Naive thymus-derived CD4-positive, alpha-beta T cell (primary cell): ENCODE measurements around the gene FAM174A. TPM values are rescaled to one million over a fixed set of nuclear protein-coding genes. Genes with fewer than 3 reads are reported as not detected.
A peak's percentile ranks its signal among the peaks of the same experiment; 100 is the strongest.

Experiments
- ATAC-seq: fragments of 150-1000 bp; cut with Tn5 transposase; 2 replicates; pipeline ENCODE4 v1.10.0; 2021; ENCODE audit warnings: mild to moderate bottlenecking, moderate library complexity
- CTCF ChIA-PET: fragments of 350-600 bp; sonication (Branson Sonifier 250); formaldehyde crosslinking; loops from one replicate; lab custom pipeline; 2021; ENCODE audit warnings: antibody characterized with exemption; lab: Charles Lee
- POLR2A ChIA-PET: fragments of 350-600 bp; sonication (Branson Sonifier 250); formaldehyde crosslinking; loops from one replicate; lab custom pipeline; 2021; ENCODE audit warnings: antibody characterized with exemption, inconsistent platforms; lab: Charles Lee
- DNase-seq, 9 donors: peaks; one replicate each; pipeline versions ENCODE4 v3.0.0 to v3.0.0-alpha.2; 2020 to 2022; ENCODE audit warnings: mixed read lengths in 1 of 9
- H3K27ac ChIP-seq: one replicate; pipeline ENCODE4 v1.7.0; 2013; ENCODE audit warnings: mild to moderate bottlenecking, low read depth, low read length, moderate library complexity
- H3K27me3 ChIP-seq, 2 donors: one replicate each; pipeline ENCODE4 v1.7.0; 2013; ENCODE audit warnings: low read length in 2 of 2, mild to moderate bottlenecking in 2 of 2, moderate library complexity in 2 of 2; ENCODE audit not compliant: control insufficient read depth in 2 of 2, insufficient read depth in 2 of 2
- H3K36me3 ChIP-seq, 3 experiments: 1 replicate in 2 of 3; 2 replicates in 1 of 3; pipeline ENCODE4 v1.7.0; 2013; ENCODE audit warnings: low read length in 3 of 3, mild to moderate bottlenecking in 3 of 3, moderate library complexity in 1 of 3; ENCODE audit not compliant: insufficient read depth in 3 of 3, control insufficient read depth in 2 of 3
- H3K4me1 ChIP-seq, 2 donors: one replicate each; pipeline ENCODE4 v1.7.0; 2013; ENCODE audit warnings: low read length in 2 of 2, mild to moderate bottlenecking in 2 of 2, moderate library complexity in 1 of 2; ENCODE audit not compliant: control insufficient read depth in 2 of 2, insufficient read depth in 2 of 2
- H3K4me3 ChIP-seq: 2 replicates; pipeline ENCODE4 v1.7.0; 2013; ENCODE audit warnings: mild to moderate bottlenecking, low read length
- H3K9me3 ChIP-seq, 3 experiments: 1 replicate in 2 of 3; 2 replicates in 1 of 3; pipeline ENCODE4 v1.7.0; 2013; ENCODE audit warnings: low read length in 3 of 3; ENCODE audit not compliant: control insufficient read depth in 2 of 3
- H3K27ac Mint-ChIP-seq, 9 donors: one replicate each; pipeline ENCODE4 v1.8.0; 2020 to 2022; ENCODE audit warnings: mixed read lengths in 9 of 9, mild to moderate bottlenecking in 8 of 9, moderate library complexity in 5 of 9, inconsistent platforms in 2 of 9
- H3K27me3 Mint-ChIP-seq, 5 donors: one replicate each; pipeline ENCODE4 v1.8.0; 2021 to 2022; ENCODE audit warnings: mixed read lengths in 5 of 5, mild to moderate bottlenecking in 1 of 5
- H3K36me3 Mint-ChIP-seq, 5 donors: one replicate each; pipeline ENCODE4 v1.8.0; 2020 to 2022; ENCODE audit warnings: mixed read lengths in 5 of 5, mild to moderate bottlenecking in 3 of 5, inconsistent platforms in 1 of 5
- H3K4me1 Mint-ChIP-seq, 7 donors: one replicate each; pipeline ENCODE4 v1.8.0; 2020 to 2022; ENCODE audit warnings: mixed read lengths in 7 of 7, mild to moderate bottlenecking in 3 of 7, inconsistent platforms in 1 of 7
- H3K4me3 Mint-ChIP-seq, 10 donors: one replicate each; pipeline ENCODE4 v1.8.0; 2020 to 2022; ENCODE audit warnings: mild to moderate bottlenecking in 10 of 10, mixed read lengths in 10 of 10, moderate library complexity in 6 of 10, inconsistent platforms in 2 of 10
- H3K9me3 Mint-ChIP-seq, 11 donors: one replicate each; pipeline ENCODE4 v1.8.0; 2020 to 2022; ENCODE audit warnings: mixed read lengths in 11 of 11, mild to moderate bottlenecking in 4 of 11, inconsistent platforms in 1 of 11, moderate library complexity in 1 of 11
- intact Hi-C, 2 donors: fragments of 100-400 bp; cut with micrococcal nuclease; formaldehyde crosslinking; loops; one replicate each; pipeline ENCODE4 v1.15.1; 2023
- polyA plus RNA-seq, 2 donors: library from polyadenylated mRNA; unstranded; fragments of 300-500 nt; fragmentation: Illumina TruSeq; gene quantifications; one replicate each; pipeline ENCODE4 v1.2.3, GENCODE V29; 2021
- total RNA-seq, 6 experiments: library from RNA in 5 of 6; stranded (reverse) in 5 of 6; gene quantifications; 1 replicate in 5 of 6; 2 replicates in 1 of 6; pipeline ENCODE4 v1.2.3 and lab custom pipeline; 2021 to 2026

Gene FAM174A
- total RNA-seq (10 to 100 TPM in 1 of 5 experiments, 1 to 10 TPM in 4; 4.6 to 10.7 (median 6.0) TPM), polyA plus RNA-seq (1 to 10 TPM; 3.2 to 5.6 TPM), total RNA-seq (lab: John Stamatoyannopoulos, UW) (3.9 reads per million, percentile 20 among the genes with 10 or more reads in this experiment)

GRCh38 chr5:100535060-100536005 is at the start of gene FAM174A:
Gene FAM174A, plus strand, starts transcription at chr5:100535374. Its CDS starts 157 bp downstream, at chr5:100535531.
- H3K4me1 ChIP-seq = peaks cover 10 to 11% of the 10 kb centered on the region in 2 donors
- peak; percentile 91 for ATAC-seq
- Mint-ChIP-seq H3K27ac (peak within 1 kb of the TSS; percentile 81 to 100 (median 97)), H3K36me3 (peaks cover 12 to 20% (median 19%) of the 10 kb centered on the region in 5 donors), H3K4me1 (peaks cover 15 to 51% (median 33%) of the 10 kb centered on the region in 7 donors), H3K27me3 (peaks cover 0 to 15% (median 0%) of the 10 kb centered on the region in 5 donors), H3K4me3 (peak within 1 kb of the TSS; percentile 84 to 100 (median 96)), H3K9me3 (peaks cover 12 to 29% (median 17%) of the 10 kb centered on the region in 11 donors)
- H3K27me3 ChIP-seq = no peaks in the 10 kb centered on the region
- intact Hi-C loops = loop anchor here (1.0 to 10.0 kb wide), 13 partner anchors 132 to 1762 kb away; partner anchors contain the start of genes RGMB (in 2 of the 2), CHD1 (in 1 of the 2) and ST8SIA4 (in 1 of the 2)
- H3K36me3 ChIP-seq = peaks cover 0 to 6% (median 0%) of the 10 kb centered on the region in 3 experiments
- peak within 1 kb of the TSS; percentile 88 for H3K4me3 ChIP-seq
- peak; percentile 88 to 96 (median 95) for DNase-seq
- ChIA-PET POLR2A (interaction anchor here (0.8 to 2.2 kb wide), 2 partner anchors 199 to 367 kb away, joined by 3 to 10 read pairs; partner anchors contain the start of gene ST8SIA4), CTCF (no interaction called here)
- H3K9me3 ChIP-seq = peaks cover 0 to 15% (median 0%) of the 10 kb centered on the region in 3 experiments
- peak within 1 kb of the TSS; percentile 82 for H3K27ac ChIP-seq

- peaks cover 0 to 8% (median 5%) of the 10 kb centered on the region in 5 donors for H3K36me3 Mint-ChIP-seq
- DNase-seq = no peak
- H3K27me3 ChIP-seq = no peaks in the 10 kb centered on the region
- ChIA-PET POLR2A (no interaction called here), CTCF (no interaction called here)
- intact Hi-C loops = no loop called here
- no peak overlapping the region for H3K4me3 Mint-ChIP-seq
- no peak overlapping the region for H3K4me3 ChIP-seq
- H3K27me3 Mint-ChIP-seq = peaks cover 0 to 8% (median 0%) of the 10 kb centered on the region in 5 donors
- no peaks in the 10 kb centered on the region for H3K4me1 ChIP-seq
- H3K9me3 Mint-ChIP-seq = peaks cover 0 to 13% (median 5%) of the 10 kb centered on the region in 11 donors
- no peak overlapping the region for H3K27ac Mint-ChIP-seq
- no peaks in the 10 kb centered on the region for H3K4me1 Mint-ChIP-seq
- H3K36me3 ChIP-seq = no peaks in the 10 kb centered on the region
- H3K27ac ChIP-seq = no peak overlapping the region
- H3K9me3 ChIP-seq = peaks cover 0 to 5% (median 0%) of the 10 kb centered on the region in 3 experiments
- no peak for ATAC-seq
Observed at GRCh38 chr5:100493996-100494395, 41.2 kb upstream of the FAM174A start.

GRCh38 chr5:100496296-100496695 is 38.9 kb upstream of the FAM174A start:
- H3K27ac Mint-ChIP-seq = no peak overlapping the region
- intact Hi-C loops = no loop called here
- Histone ChIP-seq H3K9me3 (no peaks in the 10 kb centered on the region), H3K4me1 (no peaks in the 10 kb centered on the region), H3K27me3 (no peaks in the 10 kb centered on the region), H3K27ac (no peak overlapping the region), H3K4me3 (no peak overlapping the region), H3K36me3 (no peaks in the 10 kb centered on the region)
- no peaks in the 10 kb centered on the region for H3K27me3 Mint-ChIP-seq
- H3K4me1 Mint-ChIP-seq = no peaks in the 10 kb centered on the region
- ChIA-PET CTCF (interaction anchor here (0.9 kb wide), 1 partner anchor 10 kb away, joined by 3 read pairs; no protein-coding TSS in a partner anchor), POLR2A (no interaction called here)
- no peaks in the 10 kb centered on the region for H3K36me3 Mint-ChIP-seq
- ATAC-seq = no peak
- no peak overlapping the region for H3K4me3 Mint-ChIP-seq
- H3K9me3 Mint-ChIP-seq = no peaks in the 10 kb centered on the region
- no peak for DNase-seq

GRCh38 chr5:100502684-100503083 is 32.5 kb upstream of the FAM174A start:
- Histone ChIP-seq H3K4me1 (no peaks in the 10 kb centered on the region), H3K9me3 (no peaks in the 10 kb centered on the region), H3K4me3 (no peak overlapping the region), H3K36me3 (no peaks in the 10 kb centered on the region), H3K27ac (no peak overlapping the region), H3K27me3 (no peaks in the 10 kb centered on the region)
- H3K4me3 Mint-ChIP-seq = no peak overlapping the region
- POLR2A ChIA-PET = no interaction called here
- CTCF ChIA-PET = interaction anchor here (0.6 kb wide), 1 partner anchor 88 kb away, joined by 3 read pairs; no protein-coding TSS in a partner anchor
- no peaks in the 10 kb centered on the region for H3K4me1 Mint-ChIP-seq
- no peak overlapping the region for H3K27ac Mint-ChIP-seq
- H3K36me3 Mint-ChIP-seq = peaks cover 0 to 5% (median 0%) of the 10 kb centered on the region in 5 donors
- no peaks in the 10 kb centered on the region for H3K9me3 Mint-ChIP-seq
- DNase-seq = no peak
- H3K27me3 Mint-ChIP-seq = peaks cover 0 to 5% (median 0%) of the 10 kb centered on the region in 5 donors
- intact Hi-C loops = no loop called here
- no peak for ATAC-seq

GRCh38 chr5:100505984-100506670 is 29.0 kb upstream of the FAM174A start:
- H3K36me3 ChIP-seq = no peaks in the 10 kb centered on the region
- Mint-ChIP-seq H3K27ac (no peak overlapping the region), H3K9me3 (no peaks in the 10 kb centered on the region), H3K27me3 (peaks cover 0 to 5% (median 0%) of the 10 kb centered on the region in 5 donors), H3K4me3 (no peak overlapping the region), H3K4me1 (no peaks in the 10 kb centered on the region), H3K36me3 (peaks cover 0 to 5% (median 0%) of the 10 kb centered on the region in 5 donors)
- H3K27ac ChIP-seq = no peak overlapping the region
- H3K27me3 ChIP-seq = no peaks in the 10 kb centered on the region
- no peaks in the 10 kb centered on the region for H3K4me1 ChIP-seq
- no peaks in the 10 kb centered on the region for H3K9me3 ChIP-seq
- ATAC-seq = no peak
- DNase-seq = no peak
- ChIA-PET CTCF (no interaction called here), POLR2A (no interaction called here)
- intact Hi-C loops = no loop called here
- H3K4me3 ChIP-seq = no peak overlapping the region

- H3K27ac ChIP-seq = no peak overlapping the region
- Mint-ChIP-seq H3K4me3 (no peak overlapping the region), H3K4me1 (peaks cover 0 to 5% (median 0%) of the 10 kb centered on the region in 7 donors), H3K27me3 (peaks cover 0 to 8% (median 5%) of the 10 kb centered on the region in 5 donors), H3K27ac (no peak overlapping the region), H3K9me3 (peaks cover 0 to 42% (median 14%) of the 10 kb centered on the region in 11 donors), H3K36me3 (peaks cover 0 to 14% (median 6%) of the 10 kb centered on the region in 5 donors)
- H3K27me3 ChIP-seq = no peaks in the 10 kb centered on the region
- H3K9me3 ChIP-seq = peaks cover 0 to 14% (median 0%) of the 10 kb centered on the region in 3 experiments
- DNase-seq (no peak), ATAC-seq (no peak)
- no peaks in the 10 kb centered on the region for H3K4me1 ChIP-seq
- no peaks in the 10 kb centered on the region for H3K36me3 ChIP-seq
- ChIA-PET CTCF (no interaction called here), POLR2A (interaction anchor here (0.6 kb wide), 1 partner anchor 848 kb away, joined by 4 read pairs; no protein-coding TSS in a partner anchor)
- H3K4me3 ChIP-seq = no peak overlapping the region
- intact Hi-C loops = no loop called here
Observed at GRCh38 chr5:100516285-100516684, 18.9 kb upstream of the FAM174A start.
